HG02870 (cell line): Measurements from ENCODE around the gene DNAJB14.

ENCODE experiments used
- ATAC-seq: cut with Tn5 transposase; IDR thresholded peaks from one replicate; pipeline ENCODE4 v1.9.1; 2021; ENCODE audit warnings: mild to moderate bottlenecking, moderate library complexity; ENCODE audit not compliant: unreplicated experiment

DNAJB14 gene

DNA sequence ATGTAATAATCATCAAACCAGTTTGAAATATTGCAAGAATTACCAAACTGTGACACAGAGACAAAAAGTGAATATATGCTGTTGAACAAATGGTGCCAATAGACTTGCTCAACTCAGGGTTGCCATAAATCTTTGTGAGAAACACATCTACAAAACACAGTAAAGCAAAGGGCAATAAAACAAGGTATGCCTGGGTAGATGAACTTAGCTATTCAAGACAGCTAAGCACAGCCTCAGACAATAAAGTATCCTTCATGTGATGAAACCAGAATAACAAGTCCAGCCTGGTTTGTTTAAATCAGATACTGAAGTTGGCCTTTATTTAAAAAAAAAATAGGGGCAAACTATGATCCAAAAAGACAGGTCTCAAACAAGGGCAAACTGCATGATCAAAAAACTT is 71.3 kb downstream of the DNAJB14 start:
- no peak for ATAC-seq

DNA sequence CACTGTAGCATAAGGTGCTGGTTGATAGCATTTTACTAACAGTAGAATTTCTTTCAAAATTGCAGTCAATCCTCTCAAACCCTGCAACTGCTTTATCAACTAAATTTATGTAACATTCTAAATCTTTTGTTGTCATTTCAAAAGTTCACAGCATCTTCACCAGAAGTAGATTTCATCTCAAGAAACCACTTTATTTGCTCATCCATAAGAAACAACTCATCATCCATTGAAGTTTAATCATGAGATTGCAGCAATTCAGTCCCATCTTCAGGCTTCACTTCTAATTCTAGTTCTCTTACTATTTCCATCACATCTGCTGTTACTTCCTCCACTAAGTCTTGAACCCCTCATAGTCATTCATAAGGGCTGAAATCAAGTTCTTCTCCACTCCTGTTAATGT is 73.8 kb downstream of the DNAJB14 start:
- ATAC-seq, result no peak

DNA sequence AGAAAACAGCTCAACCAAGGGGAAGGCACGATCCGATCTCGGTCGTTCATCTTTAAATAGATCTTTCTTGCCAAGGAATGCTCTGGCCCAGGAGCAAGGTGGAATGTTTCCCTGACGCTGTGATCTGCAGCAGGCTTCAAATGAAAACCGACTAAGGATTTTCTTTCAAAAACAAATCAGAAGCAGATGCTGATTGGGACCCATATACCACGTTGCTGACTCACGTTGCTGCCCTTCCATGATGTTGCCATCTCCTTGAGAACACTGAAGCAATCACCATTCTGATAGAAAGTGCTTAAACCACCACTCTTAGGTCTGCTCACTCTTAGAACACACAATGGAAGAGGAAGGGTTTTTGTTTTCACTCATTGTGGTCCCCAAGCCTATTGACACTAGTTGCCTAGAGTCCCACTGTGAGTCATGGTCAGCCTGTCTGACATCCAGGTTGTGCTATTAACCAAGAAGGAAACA is 78.3 kb downstream of the DNAJB14 start:
- peak; percentile 73 for ATAC-seq

DNA sequence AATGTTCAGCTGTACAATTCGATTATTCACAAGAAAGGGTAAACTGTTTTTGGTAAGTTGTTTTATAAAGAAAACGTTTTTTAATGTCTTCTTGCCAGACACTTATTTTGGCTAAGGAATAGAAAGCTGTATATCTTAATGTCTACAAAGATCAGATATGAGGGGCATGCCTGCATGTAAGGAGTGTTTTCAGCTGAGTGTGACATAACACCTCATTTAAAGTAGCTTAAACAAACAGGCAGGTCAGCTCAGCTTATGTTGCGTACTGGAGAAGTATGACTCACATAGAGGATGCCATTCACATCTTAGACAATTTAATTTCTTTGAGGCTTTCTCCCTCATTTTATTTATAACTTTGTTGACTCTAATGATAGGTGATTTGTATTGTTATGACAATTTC is 82.6 kb downstream of the DNAJB14 start:
- ATAC-seq, result no peak

DNA sequence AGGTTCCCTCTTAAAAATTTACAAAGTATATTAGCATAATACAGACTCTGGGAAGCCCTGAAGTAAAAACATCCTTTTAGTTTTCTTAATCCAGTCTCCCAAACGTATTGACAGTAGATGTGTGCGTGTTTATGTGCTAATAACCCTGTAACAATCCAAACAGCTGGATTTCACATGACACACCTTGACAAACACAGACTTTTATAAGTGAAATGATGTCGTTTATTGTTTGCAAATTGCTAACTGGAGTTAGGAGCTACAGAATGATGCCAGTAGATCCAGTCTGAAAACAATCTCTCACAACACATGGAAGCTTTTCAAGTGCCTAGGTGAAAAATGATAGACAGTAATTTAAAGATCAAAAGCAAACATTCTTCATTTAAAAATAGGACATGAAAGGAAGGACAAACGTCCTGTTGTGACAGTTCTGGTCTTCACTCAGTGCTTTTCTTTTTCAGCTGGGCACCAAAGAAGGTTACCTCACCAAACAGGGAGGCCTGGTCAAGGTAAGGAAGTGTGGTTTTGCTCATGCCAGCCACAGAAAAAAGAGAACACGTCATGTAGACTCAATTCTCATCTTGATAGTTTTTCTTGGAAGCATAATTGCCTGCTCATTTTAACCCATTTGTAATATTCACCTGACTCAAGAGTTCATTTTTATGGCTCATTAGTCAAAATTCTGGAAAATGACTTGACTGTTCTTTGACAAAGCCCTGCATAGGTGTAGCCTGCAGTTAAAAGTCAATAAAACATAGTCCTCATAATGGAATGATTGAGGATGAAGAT is 85.1 kb downstream of the DNAJB14 start:
- ATAC-seq, result no peak

DNA sequence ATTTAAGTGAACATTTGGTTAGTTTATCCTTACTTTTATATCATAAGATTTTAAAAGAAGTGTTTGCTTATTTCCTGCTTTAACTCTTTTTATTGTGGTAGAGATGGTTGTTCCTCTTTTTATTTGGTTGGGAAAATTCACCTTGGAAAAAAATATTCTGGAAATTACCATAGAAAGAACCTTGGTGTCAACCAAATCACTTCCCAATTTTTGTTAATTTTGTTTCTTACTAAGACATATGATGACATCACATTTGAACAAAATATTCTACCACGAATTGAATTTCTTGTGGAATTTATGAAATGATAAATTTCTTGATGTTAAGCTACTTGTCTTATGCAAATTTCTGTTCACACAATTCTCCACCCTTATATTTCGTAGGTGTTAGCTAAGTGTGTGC is 85.9 kb downstream of the DNAJB14 start:
- ATAC-seq, result no peak

DNA sequence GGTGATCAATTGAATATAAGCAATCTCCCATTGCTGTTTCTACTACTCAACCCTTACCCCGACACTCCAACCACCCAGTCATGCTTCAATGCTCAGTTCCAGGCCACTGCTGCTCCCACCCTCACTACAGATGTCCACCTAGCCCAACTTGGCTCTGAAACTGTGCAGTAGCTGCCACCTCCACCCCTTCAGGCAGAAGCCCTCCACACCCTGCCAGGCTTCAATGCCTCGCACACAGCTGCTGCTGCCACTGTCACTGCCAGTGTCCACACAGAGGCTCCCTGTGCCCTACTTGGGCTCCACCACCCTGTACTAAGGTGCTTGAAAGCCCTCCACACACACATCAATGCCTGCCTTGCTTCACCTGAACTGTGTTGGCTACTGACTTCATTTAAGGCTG is 86.8 kb downstream of the DNAJB14 start:
- no peak for ATAC-seq

DNA sequence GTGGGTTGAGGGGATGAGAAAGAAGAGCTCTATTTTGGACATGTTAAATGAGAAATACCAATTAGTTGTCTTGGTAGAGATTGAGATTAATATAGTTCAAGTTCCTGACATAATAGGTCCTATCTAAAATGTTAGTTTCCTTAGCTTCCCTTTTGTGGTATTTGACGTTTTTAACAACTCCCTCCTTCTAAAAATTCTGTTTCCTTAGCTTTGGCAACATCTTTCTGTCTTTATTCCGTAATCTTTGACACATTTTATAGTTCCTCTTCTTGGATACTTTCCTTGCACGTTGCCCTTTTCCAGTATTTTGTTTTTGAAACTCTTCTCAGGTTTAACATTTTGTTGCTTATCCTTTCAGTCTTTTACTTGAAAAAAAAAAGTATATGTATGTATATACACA is 89.1 kb downstream of the DNAJB14 start:
- ATAC-seq, result no peak

DNA sequence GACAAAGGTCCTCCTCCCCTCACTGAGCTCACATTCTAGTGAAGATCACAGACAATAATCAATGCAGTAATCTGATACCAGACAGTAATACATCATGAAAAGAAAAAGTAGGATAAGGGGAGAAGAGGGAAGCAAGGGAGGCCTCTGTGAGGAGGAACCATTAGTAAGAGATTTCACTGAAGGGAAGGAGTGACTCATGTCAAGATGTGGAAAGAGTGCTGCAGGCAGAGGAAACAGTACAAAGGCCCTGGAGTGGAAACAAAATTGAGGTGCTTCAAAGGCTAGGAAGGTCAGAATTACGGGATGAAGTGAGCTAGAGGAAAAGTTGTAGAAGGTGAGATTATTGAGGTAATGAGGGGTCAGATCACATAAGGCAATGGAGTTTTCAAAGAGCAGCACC is 90.3 kb downstream of the DNAJB14 start:
- ATAC-seq, result no peak

DNA sequence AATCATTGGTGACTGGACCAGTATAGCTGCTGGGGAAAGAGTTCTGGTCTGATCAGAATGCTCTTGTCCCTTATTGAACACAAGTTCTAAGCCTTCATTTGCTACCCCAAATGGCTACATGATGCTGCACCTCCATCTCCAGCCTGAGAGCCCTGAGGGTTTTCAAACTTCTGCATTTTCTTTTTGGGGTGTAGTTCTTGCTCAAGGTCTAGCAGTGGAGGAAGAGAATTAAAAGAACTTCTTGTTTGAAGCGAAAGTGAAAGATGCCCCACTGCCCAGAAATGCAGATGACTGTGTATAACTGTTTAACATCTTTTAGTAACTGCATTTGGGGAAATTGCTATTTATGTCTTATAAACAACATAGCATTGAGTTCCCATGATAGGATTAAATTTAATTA is 90.7 kb downstream of the DNAJB14 start:
- ATAC-seq, result peak; percentile 23

DNA sequence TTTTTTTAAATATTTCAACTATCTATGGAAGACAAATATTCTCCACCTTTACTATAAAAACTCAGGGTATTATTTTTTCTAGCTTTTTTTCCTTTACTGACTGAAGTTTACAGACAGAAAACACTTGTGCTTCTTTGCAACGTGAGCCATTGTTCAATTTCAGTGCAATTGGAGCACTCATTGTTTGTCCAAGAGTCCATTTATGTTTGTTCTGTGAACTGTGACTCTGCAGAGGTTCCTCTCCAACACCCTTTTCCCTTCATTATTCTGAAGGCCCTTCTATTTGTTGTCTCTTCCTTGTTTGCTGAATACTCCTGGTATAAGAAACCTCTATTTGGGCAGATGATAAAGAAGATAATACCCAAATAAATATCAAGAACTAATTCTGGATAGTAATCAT is 92.4 kb downstream of the DNAJB14 start:
- no peak for ATAC-seq

DNA sequence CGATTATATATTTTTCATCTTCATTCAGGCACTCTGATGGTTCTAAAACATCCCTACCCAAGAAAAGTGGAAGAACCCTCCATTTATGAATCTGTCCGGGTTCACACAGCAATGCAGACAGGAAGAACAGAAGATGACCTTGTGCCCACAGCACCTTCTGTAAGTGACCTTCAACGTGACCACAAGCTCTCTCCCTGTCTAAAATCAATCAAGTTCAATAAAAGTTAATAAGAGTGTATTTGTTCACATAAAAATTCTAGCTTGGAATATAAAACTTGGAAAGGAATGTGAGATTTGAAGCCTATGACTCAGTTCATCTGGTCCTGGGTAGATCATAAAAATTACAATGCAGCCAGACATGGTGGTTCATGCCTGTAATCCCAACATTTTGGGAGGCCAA is 93.2 kb downstream of the DNAJB14 start:
- ATAC-seq, result no peak

DNA sequence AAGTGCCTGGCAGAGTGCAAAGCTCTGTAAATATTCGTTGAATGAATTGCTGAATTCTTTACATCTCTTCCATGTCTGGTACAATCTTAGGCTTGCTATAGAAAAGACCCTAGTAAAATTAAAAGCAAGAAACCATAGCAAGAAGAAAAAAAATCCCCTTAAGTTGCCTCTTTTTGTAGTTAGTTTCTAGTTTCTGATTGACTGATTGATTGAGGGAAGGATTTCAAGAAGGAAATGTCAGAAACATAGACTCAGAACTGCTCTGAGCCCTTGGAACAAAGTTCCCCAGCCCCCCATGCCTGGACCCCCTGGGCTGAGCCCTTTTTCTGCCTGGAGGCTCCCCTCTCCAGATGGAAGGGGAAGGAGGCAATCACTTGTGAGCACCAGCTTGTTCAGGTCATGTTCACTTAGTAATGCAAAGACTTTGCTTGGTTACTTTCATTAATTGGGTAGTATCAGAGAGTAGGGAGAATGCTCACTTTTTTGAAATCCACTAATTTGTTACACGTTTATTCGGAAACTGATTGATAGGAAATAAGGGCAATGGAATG is 94.1 kb downstream of the DNAJB14 start:
- no peak for ATAC-seq

DNA sequence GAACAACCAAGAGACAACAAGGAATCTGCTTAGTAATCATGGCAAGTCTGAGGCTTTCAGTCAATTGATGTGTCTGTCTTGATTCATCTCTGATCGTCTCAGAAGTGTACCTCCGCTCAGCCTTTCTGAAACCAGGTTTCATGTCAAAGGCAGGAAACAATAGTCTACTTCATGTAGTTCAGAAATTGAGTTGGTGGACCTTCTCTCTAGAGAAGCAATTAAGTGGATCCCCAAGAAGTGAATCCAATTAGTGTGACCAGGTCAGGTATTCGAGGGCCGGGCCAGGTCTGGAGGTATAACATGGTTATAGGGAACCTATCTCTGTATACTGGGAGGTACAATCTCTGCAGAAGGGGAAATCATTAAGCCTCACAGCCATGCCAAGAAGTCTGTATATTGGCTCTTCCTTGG is 97.8 kb downstream of the DNAJB14 start:
- ATAC-seq, result peak; percentile 40

DNA sequence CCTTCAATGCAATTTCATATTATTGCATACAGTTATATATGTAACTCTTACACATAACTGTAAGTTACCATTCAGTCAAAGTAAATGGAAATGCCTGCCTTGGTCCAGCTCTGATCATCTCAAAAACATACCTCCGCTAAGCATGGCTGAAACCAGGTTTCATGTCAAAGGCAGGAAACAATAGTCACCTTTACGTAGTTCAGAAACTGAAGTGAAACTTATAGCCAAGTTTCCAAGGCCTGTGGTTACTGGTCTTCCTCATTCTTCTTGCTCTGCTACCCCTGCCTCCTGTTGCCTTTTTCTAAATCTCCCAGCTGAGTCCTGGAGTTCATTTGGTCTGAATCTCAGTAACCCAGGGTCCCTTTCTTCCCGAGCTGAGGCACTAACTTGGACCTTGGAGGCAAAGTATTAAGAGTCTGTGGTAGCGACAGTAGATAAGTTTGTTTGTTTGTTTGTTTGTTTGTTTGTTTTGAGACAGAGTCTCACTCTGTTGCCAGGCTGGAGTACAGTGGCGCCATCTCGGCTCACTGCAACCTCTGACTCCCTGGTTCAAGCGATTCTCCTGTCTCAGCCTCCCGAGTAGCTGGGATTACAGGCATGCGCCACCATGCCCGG is 98.9 kb downstream of the DNAJB14 start:
- ATAC-seq, result peak; percentile 56

DNA sequence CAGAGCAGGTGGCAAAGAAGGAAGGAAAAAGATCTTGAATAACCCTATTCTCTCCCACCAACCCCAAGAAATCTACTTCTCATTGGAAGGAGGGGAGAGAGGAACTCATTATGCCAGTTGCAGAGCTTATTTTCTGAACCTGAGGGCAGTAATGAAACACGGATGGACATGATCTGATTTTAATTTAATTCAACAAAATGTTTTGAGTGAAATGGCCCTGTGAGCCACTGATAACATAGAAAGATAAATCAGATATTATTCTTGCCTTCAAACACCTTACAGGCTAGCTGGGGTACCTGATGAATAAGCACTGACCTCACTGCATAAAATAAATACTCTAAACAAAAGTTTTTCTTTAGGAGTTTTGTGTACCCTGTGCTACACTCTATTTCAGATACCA is 99.5 kb downstream of the DNAJB14 start:
- no peak for ATAC-seq
